Measurements from ENCODE around the gene RAMP2. TPM values are rescaled to one million over a fixed set of nuclear protein-coding genes. Genes with fewer than 3 reads are reported as not detected.

The RAMP2 gene
- total RNA-seq, 1 donor from 2014 or later = 114 TPM

DNA sequence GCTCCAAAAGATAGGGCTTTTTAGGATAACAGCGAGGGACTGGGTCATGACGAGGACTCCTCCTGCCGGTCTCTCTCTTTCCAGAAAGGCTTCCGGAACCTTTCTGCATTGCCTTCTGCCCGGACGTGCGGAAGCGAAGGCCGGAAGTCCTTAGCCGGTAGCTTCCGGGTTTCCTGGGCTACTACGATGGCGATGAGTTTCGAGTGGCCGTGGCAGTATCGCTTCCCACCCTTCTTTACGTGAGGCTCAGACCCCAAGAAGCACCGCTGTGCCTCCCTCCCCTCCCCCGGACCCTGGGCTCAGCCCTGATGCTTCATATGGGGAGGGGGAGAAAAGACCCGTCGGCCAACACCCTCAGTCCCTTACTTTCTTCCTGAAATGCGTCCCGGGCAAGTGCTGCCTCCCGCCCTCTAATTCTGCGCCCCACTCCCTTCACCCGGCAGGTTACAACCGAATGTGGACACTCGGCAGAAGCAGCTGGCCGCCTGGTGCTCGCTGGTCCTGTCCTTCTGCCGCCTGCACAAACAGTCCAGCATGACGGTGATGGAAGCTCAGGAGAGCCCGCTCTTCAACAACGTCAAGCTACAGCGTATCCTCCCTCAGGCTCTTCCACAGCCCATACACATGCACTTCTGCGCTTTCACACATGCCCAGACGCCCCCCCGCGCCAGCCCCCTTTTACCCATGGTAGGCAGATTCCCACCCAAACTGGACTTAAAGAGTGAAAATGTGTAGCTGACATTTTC, 12.4 kb downstream of the RAMP2 start, which contains the start of gene VPS25:
Gene VPS25 (plus strand): TSS at position 160 of the 746 bp plus-strand sequence. CDS start 27 bp downstream, at position 187.
- no peaks in the 10 kb centered on the region for H3K27me3 ChIP-seq

GRCh38 chr17:42774066-42774745, 13.2 kb downstream of the RAMP2 start:
- DNase-seq = no peak
- no peak for ATAC-seq
- Histone ChIP-seq H3K4me1 (peaks cover 14% of the 10 kb centered on the region), H3K4me3 (peak overlapping the region; percentile 86), H3K36me3 (peaks cover 43% of the 10 kb centered on the region), H3K27ac (no peak overlapping the region), H3K27me3 (no peaks in the 10 kb centered on the region), H3K9me3 (no peaks in the 10 kb centered on the region)
- TF ChIP-seq CTCF (IDR thresholded peaks at IDR 0.05) = no peak
- intact Hi-C loops (cut with DNase I) = no loop called here

More for the DNA sequence above, 12.4 kb downstream of the RAMP2 start, which contains the start of gene VPS25:
- intact Hi-C loops (cut with DNase I) = no loop called here
- Histone ChIP-seq H3K36me3 (peaks cover 35% of the 10 kb centered on the region), H3K27ac (peak within 1 kb of the TSS; percentile 84), H3K9me3 (no peaks in the 10 kb centered on the region), H3K4me1 (peaks cover 14% of the 10 kb centered on the region), H3K4me3 (peak within 1 kb of the TSS; percentile 86)
- peak; percentile 96 for ATAC-seq
- peak; percentile 87 for DNase-seq
- no peak for TF ChIP-seq CTCF (IDR thresholded peaks at IDR 0.05)

DNA sequence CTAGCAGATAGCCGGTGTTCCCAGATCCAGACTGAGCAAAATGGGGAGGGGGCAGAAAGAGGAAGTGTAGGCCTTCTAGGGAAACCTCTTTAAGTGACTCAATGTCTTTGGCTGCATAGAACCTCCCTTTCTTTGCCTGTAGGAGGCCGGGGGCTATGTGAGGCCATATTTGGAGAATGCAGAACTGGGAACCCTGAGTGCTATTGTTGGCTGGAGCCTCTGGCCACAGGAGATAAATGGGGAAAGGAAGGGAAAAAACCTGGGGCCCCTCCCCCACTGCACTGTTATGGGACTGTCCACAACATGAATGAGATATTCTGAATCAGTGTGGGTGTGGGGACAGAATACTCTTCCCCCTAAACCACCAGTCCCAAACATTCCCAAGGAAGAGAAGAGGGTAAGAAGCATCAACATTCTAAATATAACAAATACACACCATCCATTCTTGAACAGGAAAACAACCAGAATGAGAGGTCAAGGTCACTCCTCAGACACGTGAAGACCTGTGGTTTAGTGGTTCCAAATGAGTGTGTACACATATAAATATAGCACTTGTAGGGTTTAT, 14.6 kb downstream of the RAMP2 start:
- Histone ChIP-seq H3K27me3 (peaks cover 1% of the 10 kb centered on the region), H3K4me3 (no peak overlapping the region), H3K9me3 (no peaks in the 10 kb centered on the region), H3K36me3 (peaks cover 48% of the 10 kb centered on the region), H3K27ac (no peak overlapping the region), H3K4me1 (peaks cover 14% of the 10 kb centered on the region)
- TF ChIP-seq CTCF (IDR thresholded peaks at IDR 0.05) = no peak
- intact Hi-C loops (cut with DNase I) = no loop called here
- DNase-seq = no peak
- no peak for ATAC-seq

- no peak overlapping the region for H3K4me3 ChIP-seq
- no peak for TF ChIP-seq CTCF (IDR thresholded peaks at IDR 0.05)
- no peaks in the 10 kb centered on the region for H3K9me3 ChIP-seq
- no peak overlapping the region for H3K27ac ChIP-seq
- peaks cover 48% of the 10 kb centered on the region for H3K36me3 ChIP-seq
- ATAC-seq = no peak
- peaks cover 29% of the 10 kb centered on the region for H3K27me3 ChIP-seq
- H3K4me1 ChIP-seq = peaks cover 8% of the 10 kb centered on the region
- intact Hi-C loops (cut with DNase I) = no loop called here
- no peak for DNase-seq
These were observed 17.5 kb downstream of the RAMP2 start for GRCh38 chr17:42778570-42778969.

DNA sequence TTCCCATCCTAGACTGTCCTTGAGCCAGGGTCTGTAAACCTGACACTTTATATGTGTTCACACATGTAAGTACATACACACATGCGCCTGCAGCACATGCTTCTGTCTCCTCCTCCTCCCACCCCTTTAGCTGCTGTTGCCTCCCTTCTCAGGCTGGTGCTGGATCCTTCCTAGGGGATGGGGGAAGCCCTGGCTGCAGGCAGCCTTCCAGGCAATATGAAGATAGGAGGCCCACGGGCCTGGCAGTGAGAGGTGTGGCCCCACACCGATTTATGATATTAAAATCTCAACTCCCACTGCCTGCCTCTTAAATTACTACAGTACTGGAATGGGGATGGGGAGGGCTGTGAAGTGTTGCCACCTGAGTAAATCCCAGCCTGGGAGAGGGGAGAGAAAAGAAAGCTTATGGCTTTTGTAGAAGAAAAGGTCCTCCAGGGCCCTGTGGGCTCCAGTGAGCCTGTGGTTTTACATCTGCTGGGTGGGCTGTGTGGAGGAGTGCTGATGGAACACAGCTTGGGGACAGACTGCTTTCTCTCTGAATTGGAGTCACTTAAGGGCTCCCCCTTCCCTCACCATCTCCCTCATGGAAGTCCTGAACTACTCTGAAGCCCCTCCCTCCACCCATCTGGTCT, 18.4 kb downstream of the RAMP2 start:
- Histone ChIP-seq H3K36me3 (peaks cover 48% of the 10 kb centered on the region), H3K4me3 (no peak overlapping the region)
- no peak for TF ChIP-seq CTCF (IDR thresholded peaks at IDR 0.05)

More for the DNA sequence above, 18.4 kb downstream of the RAMP2 start:
- Histone ChIP-seq H3K27ac (no peak overlapping the region), H3K27me3 (peaks cover 38% of the 10 kb centered on the region), H3K4me1 (peaks cover 5% of the 10 kb centered on the region), H3K9me3 (no peaks in the 10 kb centered on the region)
- DNase-seq = peak; percentile 31
- intact Hi-C loops (cut with DNase I) = no loop called here
- no peak for ATAC-seq

All from upper lobe of right lung (tissue), 1 donor.